Measurements from ENCODE around the gene OR1F1.
"Not testable (repeated sequence)": the region's sequence is repeated elsewhere in the genome, so short reads cannot be mapped to it uniquely, and the experiment has no call there.

OR1F1 gene

GRCh38 chr16:3187798-3188674 is at the start of gene OR1F1:
TSS of gene OR1F1 (plus strand) at chr16:3188204.
- DNase-seq (ENCODE audit: low read depth): peak; percentile 88
- H3K4me3 ChIP-seq (ENCODE audit: low read depth, low read length): peak within 1 kb of the TSS; percentile 71
- TF ChIP-seq CTCF (IDR thresholded peaks at IDR 0.05; ENCODE audit: insufficient read depth, low read depth, low read length, missing control alignments): no peak

GRCh38 chr16:3138342-3138741 is 49.7 kb upstream of the OR1F1 start:
- no peak for TF ChIP-seq CTCF (IDR thresholded peaks at IDR 0.05; ENCODE audit: insufficient read depth, low read depth, low read length, missing control alignments)
- no peak overlapping the region for H3K4me3 ChIP-seq (ENCODE audit: low read depth, low read length)

GRCh38 chr16:3138823-3139426 is 49.1 kb upstream of the OR1F1 start:
- no peak for DNase-seq (ENCODE audit: low read depth)

More at GRCh38 chr16:3138342-3138741, 49.7 kb upstream of the OR1F1 start:
- DNase-seq (ENCODE audit: low read depth): no peak

GRCh38 chr16:3139561-3139960 is 48.4 kb upstream of the OR1F1 start:
- not testable (repeated sequence) for H3K4me3 ChIP-seq (ENCODE audit: low read depth, low read length); DNase-seq (ENCODE audit: low read depth)

More at GRCh38 chr16:3138823-3139426, 49.1 kb upstream of the OR1F1 start:
- H3K4me3 ChIP-seq (ENCODE audit: low read depth, low read length): no peak overlapping the region
- no peak for TF ChIP-seq CTCF (IDR thresholded peaks at IDR 0.05; ENCODE audit: insufficient read depth, low read depth, low read length, missing control alignments)

- no peak for DNase-seq (ENCODE audit: low read depth)
- TF ChIP-seq CTCF (IDR thresholded peaks at IDR 0.05; ENCODE audit: insufficient read depth, low read depth, low read length, missing control alignments): no peak
- H3K4me3 ChIP-seq (ENCODE audit: low read depth, low read length): no peak overlapping the region
These were observed 47.2 kb upstream of the OR1F1 start for GRCh38 chr16:3140603-3141427.

GRCh38 chr16:3141781-3142311 is 46.2 kb upstream of the OR1F1 start:
- no peak overlapping the region for H3K4me3 ChIP-seq (ENCODE audit: low read depth, low read length)
- no peak for TF ChIP-seq CTCF (IDR thresholded peaks at IDR 0.05; ENCODE audit: insufficient read depth, low read depth, low read length, missing control alignments)
- DNase-seq (ENCODE audit: low read depth): no peak

- TF ChIP-seq CTCF (IDR thresholded peaks at IDR 0.05; ENCODE audit: insufficient read depth, low read depth, low read length, missing control alignments): no peak
- DNase-seq (ENCODE audit: low read depth): no peak
These were observed 45.7 kb upstream of the OR1F1 start for GRCh38 chr16:3142327-3142726.

More at GRCh38 chr16:3142327-3142726, 45.7 kb upstream of the OR1F1 start:
- H3K4me3 ChIP-seq (ENCODE audit: low read depth, low read length): no peak overlapping the region

Data from GM12865 (cell line).